Putamen (tissue), 1 donor: ENCODE data around the gene DCTN1.
"Not testable (repeated sequence)": the region's sequence is repeated elsewhere in the genome, so short reads cannot be mapped to it uniquely, and the experiment has no call there.

Source experiments
- DNase-seq: peaks from one replicate; pipeline ENCODE4 v3.0.0-alpha.2; 2016; ENCODE audit warnings: low spot score

The DCTN1 gene

GRCh38 chr2:74369976-74370375 is 10.1 kb downstream of the DCTN1 start:
- no peak for DNase-seq

- DNase-seq: no peak
These were observed 11.6 kb downstream of the DCTN1 start for GRCh38 chr2:74368499-74368898.

GRCh38 chr2:74367789-74368188 is 12.3 kb downstream of the DCTN1 start:
- no peak for DNase-seq

GRCh38 chr2:74366036-74366435 is 14.1 kb downstream of the DCTN1 start:
- DNase-seq: no peak

- DNase-seq: no peak
These were observed 15.3 kb downstream of the DCTN1 start for GRCh38 chr2:74364533-74365505.

- no peak for DNase-seq
These were observed 18.8 kb downstream of the DCTN1 start for GRCh38 chr2:74361327-74361726.

GRCh38 chr2:74357627-74358026 is 22.5 kb downstream of the DCTN1 start:
- no peak for DNase-seq

GRCh38 chr2:74349889-74350288 is 30.2 kb downstream of the DCTN1 start:
- no peak for DNase-seq

- no peak for DNase-seq
These were observed 32.4 kb downstream of the DCTN1 start for GRCh38 chr2:74347742-74348141.

GRCh38 chr2:74347303-74347702 is 32.8 kb downstream of the DCTN1 start:
- DNase-seq: no peak

- DNase-seq: no peak
These were observed 34.7 kb downstream of the DCTN1 start for GRCh38 chr2:74345272-74345943.

GRCh38 chr2:74343316-74343715 is 36.8 kb downstream of the DCTN1 start, which contains the start of gene SLC4A5:
TSS of gene SLC4A5 (minus strand) at chr2:74343416. CDS start at chr2:74315023, 28,393 bp downstream.
- no peak for DNase-seq

GRCh38 chr2:74336227-74336626 is 43.9 kb downstream of the DCTN1 start:
- not testable (repeated sequence) for DNase-seq

- peak; percentile 69 for DNase-seq
These were observed 45.2 kb downstream of the DCTN1 start for GRCh38 chr2:74334931-74335333.

- no peak for DNase-seq
These were observed 46.1 kb downstream of the DCTN1 start for GRCh38 chr2:74333896-74334586.

- DNase-seq: no peak
These were observed 46.9 kb downstream of the DCTN1 start for GRCh38 chr2:74333175-74333574.

GRCh38 chr2:74332550-74333174 is 47.4 kb downstream of the DCTN1 start:
- no peak for DNase-seq

GRCh38 chr2:74328573-74328972 is 51.5 kb downstream of the DCTN1 start:
- no peak for DNase-seq

- no peak for DNase-seq
These were observed 52.0 kb downstream of the DCTN1 start for GRCh38 chr2:74328074-74328473.

GRCh38 chr2:74327627-74328026 is 52.5 kb downstream of the DCTN1 start:
- no peak for DNase-seq

- no peak for DNase-seq
These were observed 52.9 kb downstream of the DCTN1 start for GRCh38 chr2:74327199-74327598.

- DNase-seq: no peak
These were observed 54.3 kb downstream of the DCTN1 start for GRCh38 chr2:74325815-74326214.
